ENCODE measurements around the gene ATP6AP2. TPM values are rescaled to one million over a fixed set of nuclear protein-coding genes. Genes with fewer than 3 reads are reported as not detected.

Gene ATP6AP2
- total RNA-seq: 100 to 1,000 TPM in 3 of 4 donors, 10 to 100 TPM in 1; 92.6 to 141 (median 122) TPM

GRCh38 chrX:40580537-40581335 lies at the start of gene ATP6AP2:
TSS of gene ATP6AP2 (plus strand) at chrX:40580970. CDS start at chrX:40581066, 96 bp downstream.
- intact Hi-C loops (cut with DNase I; ENCODE audit: low total_unique reads): no loop called here
- H3K4me3 ChIP-seq (ENCODE audit: low read depth, poor library complexity, severe bottlenecking): peak within 1 kb of the TSS; percentile 50
- DNase-seq (ENCODE audit: low spot score in 2 of 2): peak; percentile 90 to 98
- TF ChIP-seq POLR2A (IDR thresholded peaks at IDR 0.05): no peak
- TF ChIP-seq CTCF (IDR thresholded peaks at IDR 0.05): no peak
- 1 to 30% methylated on average over 36 to 87 of the region's 89 CpGs for WGBS, 2 donors

- no peak for TF ChIP-seq POLR2A (IDR thresholded peaks at IDR 0.05)
- H3K4me3 ChIP-seq (ENCODE audit: low read depth, poor library complexity, severe bottlenecking): no peak overlapping the region
- 48 to 51% methylated on average over 16 of the region's 16 CpGs for WGBS, 2 donors
- DNase-seq (ENCODE audit: low spot score in 2 of 2): no peak
- intact Hi-C loops (cut with DNase I; ENCODE audit: low total_unique reads): no loop called here
Measured at GRCh38 chrX:40531056-40531826, 49.5 kb upstream of the ATP6AP2 start.

GRCh38 chrX:40537310-40537709 lies 43.5 kb upstream of the ATP6AP2 start:
- DNase-seq (ENCODE audit: low spot score in 2 of 2): no peak
- intact Hi-C loops (cut with DNase I; ENCODE audit: low total_unique reads): no loop called here
- 83 to 92% methylated on average over 4 of the region's 4 CpGs for WGBS, 2 donors
- no peak for TF ChIP-seq CTCF (IDR thresholded peaks at IDR 0.05)
- TF ChIP-seq POLR2A (IDR thresholded peaks at IDR 0.05): no peak
- H3K4me3 ChIP-seq (ENCODE audit: low read depth, poor library complexity, severe bottlenecking): no peak overlapping the region

- no peak overlapping the region for H3K4me3 ChIP-seq (ENCODE audit: low read depth, poor library complexity, severe bottlenecking)
- WGBS, 2 donors: 78 to 93% methylated on average over 5 of the region's 5 CpGs
- DNase-seq (ENCODE audit: low spot score in 2 of 2): no peak
- TF ChIP-seq POLR2A (IDR thresholded peaks at IDR 0.05) (no peak), CTCF (IDR thresholded peaks at IDR 0.05) (no peak)
- intact Hi-C loops (cut with DNase I; ENCODE audit: low total_unique reads): no loop called here
Measured at GRCh38 chrX:40538406-40538805, 42.4 kb upstream of the ATP6AP2 start.

GRCh38 chrX:40539214-40540142 lies 41.3 kb upstream of the ATP6AP2 start:
- 49 to 50% methylated on average over 18 to 20 of the region's 20 CpGs for WGBS, 2 donors

More at GRCh38 chrX:40539214-40540142, 41.3 kb upstream of the ATP6AP2 start:
- intact Hi-C loops (cut with DNase I; ENCODE audit: low total_unique reads): loop anchor here (10.0 kb wide), 1 partner anchor 575 kb away; no protein-coding TSS in a partner anchor
- peak in 1 of 2 donors; percentile 30 for DNase-seq (ENCODE audit: low spot score in 2 of 2)
- no peak overlapping the region for H3K4me3 ChIP-seq (ENCODE audit: low read depth, poor library complexity, severe bottlenecking)
- TF ChIP-seq POLR2A (IDR thresholded peaks at IDR 0.05) (no peak), CTCF (IDR thresholded peaks at IDR 0.05) (no peak)

All from lower leg skin (tissue), 4 donors.